Measurements from ENCODE around the gene OSBPL3. TPM values are rescaled to one million over a fixed set of nuclear protein-coding genes. Genes with fewer than 3 reads are reported as not detected.

The OSBPL3 gene
- total RNA-seq, 2 donors from 2014 or later, result 3.1 to 8.2 TPM

GRCh38 chr7:24824400-24824799 is 155.6 kb downstream of the OSBPL3 start:
- H3K36me3 ChIP-seq (replicated peaks in 1 of 2; ENCODE audit: insufficient read depth in 1 of 2, low read depth in 2 of 2), result no peaks in the 10 kb centered on the region
- H3K4me3 ChIP-seq, result no peak overlapping the region
- TF ChIP-seq, protein P1, sequence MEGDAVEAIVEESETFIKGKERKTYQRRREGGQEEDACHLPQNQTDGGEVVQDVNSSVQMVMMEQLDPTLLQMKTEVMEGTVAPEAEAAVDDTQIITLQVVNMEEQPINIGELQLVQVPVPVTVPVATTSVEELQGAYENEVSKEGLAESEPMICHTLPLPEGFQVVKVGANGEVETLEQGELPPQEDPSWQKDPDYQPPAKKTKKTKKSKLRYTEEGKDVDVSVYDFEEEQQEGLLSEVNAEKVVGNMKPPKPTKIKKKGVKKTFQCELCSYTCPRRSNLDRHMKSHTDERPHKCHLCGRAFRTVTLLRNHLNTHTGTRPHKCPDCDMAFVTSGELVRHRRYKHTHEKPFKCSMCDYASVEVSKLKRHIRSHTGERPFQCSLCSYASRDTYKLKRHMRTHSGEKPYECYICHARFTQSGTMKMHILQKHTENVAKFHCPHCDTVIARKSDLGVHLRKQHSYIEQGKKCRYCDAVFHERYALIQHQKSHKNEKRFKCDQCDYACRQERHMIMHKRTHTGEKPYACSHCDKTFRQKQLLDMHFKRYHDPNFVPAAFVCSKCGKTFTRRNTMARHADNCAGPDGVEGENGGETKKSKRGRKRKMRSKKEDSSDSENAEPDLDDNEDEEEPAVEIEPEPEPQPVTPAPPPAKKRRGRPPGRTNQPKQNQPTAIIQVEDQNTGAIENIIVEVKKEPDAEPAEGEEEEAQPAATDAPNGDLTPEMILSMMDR (IDR thresholded peaks at IDR 0.05), result no peak
- TF ChIP-seq POLR2A (IDR thresholded peaks at IDR 0.05), result no peak
- no peaks in the 10 kb centered on the region for H3K9me3 ChIP-seq
- 82 to 91% methylated on average over 3 of the region's 3 CpGs for WGBS, 2 donors
- ATAC-seq (no peak), DNase-seq (no peak)
- H3K27me3 ChIP-seq, result no peaks in the 10 kb centered on the region
- peaks cover 41% of the 10 kb centered on the region for H3K4me1 ChIP-seq
- peak overlapping the region in 2 of 4 donors; percentile 44 to 72 for H3K27ac ChIP-seq
- intact Hi-C loops (cut with DNase I), result no loop called here

- intact Hi-C loops (cut with DNase I), result no loop called here
- no peak for ATAC-seq
- no peak for DNase-seq
- TF ChIP-seq, protein P1 (IDR thresholded peaks at IDR 0.05), result no peak
- no peak for TF ChIP-seq POLR2A (IDR thresholded peaks at IDR 0.05)
- Histone ChIP-seq H3K4me3 (no peak overlapping the region), H3K4me1 (peaks cover 31% of the 10 kb centered on the region), H3K27me3 (no peaks in the 10 kb centered on the region), H3K36me3 (replicated peaks in 1 of 2; ENCODE audit: insufficient read depth in 1 of 2, low read depth in 2 of 2) (no peaks in the 10 kb centered on the region), H3K27ac (peak overlapping the region in 3 of 4 donors; percentile 16 to 64 (median 41)), H3K9me3 (no peaks in the 10 kb centered on the region)
- 77 to 84% methylated on average over 3 of the region's 3 CpGs for WGBS, 2 donors
Observed at GRCh38 chr7:24821754-24822054, 158.3 kb downstream of the OSBPL3 start.

GRCh38 chr7:24821045-24821753 is 158.8 kb downstream of the OSBPL3 start:
- H3K27ac ChIP-seq, result peak overlapping the region in 3 of 4 donors; percentile 16 to 64 (median 41)
- H3K27me3 ChIP-seq, result no peaks in the 10 kb centered on the region
- 36 to 47% methylated on average over 8 to 9 of the region's 9 CpGs for WGBS, 2 donors
- ATAC-seq (peak; percentile 42), DNase-seq (peak; percentile 26 to 65 (median 56))
- H3K9me3 ChIP-seq, result no peaks in the 10 kb centered on the region
- intact Hi-C loops (cut with DNase I), result no loop called here
- TF ChIP-seq, protein P1 (IDR thresholded peaks at IDR 0.05), result peak in 3 of 7 experiments; percentile 13 to 18 (median 14)
- no peak for TF ChIP-seq POLR2A (IDR thresholded peaks at IDR 0.05)
- H3K4me3 ChIP-seq, result no peak overlapping the region
- peaks cover 26% of the 10 kb centered on the region for H3K4me1 ChIP-seq
- no peaks in the 10 kb centered on the region for H3K36me3 ChIP-seq (replicated peaks in 1 of 2; ENCODE audit: insufficient read depth in 1 of 2, low read depth in 2 of 2)

DNA sequence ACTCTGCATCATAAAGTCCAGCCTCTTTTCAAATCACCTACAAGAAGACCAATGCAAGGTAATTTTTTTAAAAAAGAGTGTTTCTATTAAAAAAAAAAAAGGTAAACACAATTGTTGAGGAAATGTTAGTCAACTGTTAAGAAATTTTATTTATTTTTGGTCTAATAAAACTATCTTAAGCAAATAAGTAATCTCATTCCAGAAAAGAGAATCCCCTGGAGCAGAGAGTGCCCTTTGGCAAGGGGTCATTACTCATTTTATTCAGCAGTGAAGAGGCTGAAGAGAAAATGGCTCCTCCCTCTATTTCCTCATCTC is 159.3 kb downstream of the OSBPL3 start:
- ATAC-seq (peak; percentile 67), DNase-seq (no peak)
- no peaks in the 10 kb centered on the region for H3K9me3 ChIP-seq
- intact Hi-C loops (cut with DNase I), result no loop called here
- TF ChIP-seq, protein P1 (IDR thresholded peaks at IDR 0.05), result no peak
- no peak for TF ChIP-seq POLR2A (IDR thresholded peaks at IDR 0.05)
- peaks cover 21% of the 10 kb centered on the region for H3K4me1 ChIP-seq
- H3K4me3 ChIP-seq, result no peak overlapping the region
- H3K36me3 ChIP-seq (replicated peaks in 1 of 2; ENCODE audit: insufficient read depth in 1 of 2, low read depth in 2 of 2), result no peaks in the 10 kb centered on the region
- H3K27me3 ChIP-seq, result no peaks in the 10 kb centered on the region
- H3K27ac ChIP-seq, result peak overlapping the region in 3 of 4 donors; percentile 16 to 64 (median 41)

All from body of pancreas (tissue), 4 donors.